DOHH2 (cell line): ENCODE results near the gene PIRT.

Source experiments
- H3F3A ChIP-seq: fragments of 200-600 bp; sonication (generic), shearing (Covaris generic); 2 replicates; pipeline ENCODE4 v1.6.0; 2016; ENCODE audit warnings: antibody characterized with exemption, mild to moderate bottlenecking; ENCODE audit not compliant: control insufficient read depth, insufficient read depth
- H3K27ac ChIP-seq: fragments of 200-600 bp; sonication (generic); 2 replicates; pipeline ENCODE4 v1.5.1; 2014; ENCODE audit warnings: low read depth, mild to moderate bottlenecking, low read length, moderate library complexity
- H3K27me3 ChIP-seq: fragments of 200-600 bp; sonication (generic); 2 replicates; pipeline ENCODE4 v1.6.1; 2014; ENCODE audit warnings: mild to moderate bottlenecking, low read length, mixed read lengths; ENCODE audit not compliant: control insufficient read depth
- H3K36me3 ChIP-seq: fragments of 200-600 bp; sonication (generic); 2 replicates; pipeline ENCODE4 v1.6.1; 2014; ENCODE audit warnings: mild to moderate bottlenecking, low read length, moderate library complexity, mixed read lengths; ENCODE audit not compliant: control insufficient read depth
- H3K4me1 ChIP-seq: fragments of 200-600 bp; sonication (generic); 2 replicates; pipeline ENCODE4 v1.6.1; 2014; ENCODE audit warnings: mild to moderate bottlenecking, low read length, mixed read lengths; ENCODE audit not compliant: control insufficient read depth
- H3K4me2 ChIP-seq: fragments of 200-600 bp; sonication (generic); 2 replicates; pipeline ENCODE4 v1.6.0; 2014; ENCODE audit warnings: mild to moderate bottlenecking, low read length, moderate library complexity
- H3K4me3 ChIP-seq: fragments of 200-600 bp; sonication (generic); 2 replicates; pipeline ENCODE4 v1.5.1; 2014; ENCODE audit warnings: mild to moderate bottlenecking, low read length, mixed read lengths
- H3K79me2 ChIP-seq: fragments of 200-600 bp; sonication (generic); 2 replicates; pipeline ENCODE4 v1.6.1; 2014; ENCODE audit warnings: mild to moderate bottlenecking, low read length, mixed read lengths; ENCODE audit not compliant: control insufficient read depth
- H3K9me2 ChIP-seq: fragments of 200-600 bp; sonication (generic); replicated peaks from 2 replicates; pipeline ENCODE4 v1.6.1; 2014; ENCODE audit warnings: mild to moderate bottlenecking, low read length, mixed read lengths; ENCODE audit not compliant: control insufficient read depth
- H3K9me3 ChIP-seq: fragments of 200-600 bp; sonication (generic); 2 replicates; pipeline ENCODE4 v1.6.1; 2014; ENCODE audit warnings: antibody characterized with exemption, low read length, mixed read lengths; ENCODE audit not compliant: control insufficient read depth, insufficient read depth
- H4K20me1 ChIP-seq: fragments of 200-600 bp; sonication (generic); 2 replicates; pipeline ENCODE4 v1.6.0; 2014; ENCODE audit warnings: low read depth, mild to moderate bottlenecking, antibody characterized with exemption, low read length, moderate library complexity; ENCODE audit not compliant: control insufficient read depth, insufficient read depth
- CTCF ChIP-seq: fragments of 200-600 bp; sonication (generic); IDR thresholded peaks from one replicate; pipeline ENCODE4 v1.5.1; 2014; ENCODE audit warnings: antibody characterized with exemption, mild to moderate bottlenecking, low read depth, low read length; ENCODE audit not compliant: poor library complexity, severe bottlenecking
- EZH2phosphoT487 ChIP-seq: fragments of 200-600 bp; sonication (generic); IDR thresholded peaks from 2 replicates; pipeline ENCODE4 v1.6.1; 2017; ENCODE audit warnings: borderline replicate concordance, mild to moderate bottlenecking, antibody characterized with exemption, low read length, moderate library complexity, mixed read lengths

Gene PIRT

GRCh38 chr17:10797476-10798328, 40.2 kb downstream of the PIRT start:
- H3K27ac ChIP-seq, result no peak overlapping the region

GRCh38 chr17:10793816-10794215, 44.1 kb downstream of the PIRT start:
- no peak overlapping the region for H3K4me3 ChIP-seq
- TF ChIP-seq CTCF (no peak), EZH2phosphoT487 (no peak)
- no peak overlapping the region for H3K27ac ChIP-seq
- H3F3A ChIP-seq, result no peaks in the 10 kb centered on the region
- 0 out of 2 replicates have a peak, but pooled peaks cover 3% of the 10 kb centered on the region for H3K27me3 ChIP-seq
- no peaks in the 10 kb centered on the region for H3K36me3 ChIP-seq
- H3K79me2 ChIP-seq, result no peaks in the 10 kb centered on the region
- H3K4me2 ChIP-seq, result no peak overlapping the region
- no peaks in the 10 kb centered on the region for H3K9me2 ChIP-seq
- H4K20me1 ChIP-seq, result no peaks in the 10 kb centered on the region
- no peaks in the 10 kb centered on the region for H3K4me1 ChIP-seq
- H3K9me3 ChIP-seq, result no peaks in the 10 kb centered on the region

More at GRCh38 chr17:10797476-10798328, 40.2 kb downstream of the PIRT start:
- Histone ChIP-seq H3K4me2 (no peak overlapping the region), H3K4me3 (no peak overlapping the region), H3F3A (no peaks in the 10 kb centered on the region), H3K4me1 (no peaks in the 10 kb centered on the region), H3K36me3 (no peaks in the 10 kb centered on the region), H3K79me2 (no peaks in the 10 kb centered on the region), H3K9me3 (no peaks in the 10 kb centered on the region), H3K9me2 (no peaks in the 10 kb centered on the region), H3K27me3 (no peaks in the 10 kb centered on the region), H4K20me1 (no peaks in the 10 kb centered on the region)
- no peak for TF ChIP-seq EZH2phosphoT487
- no peak for TF ChIP-seq CTCF

DNA sequence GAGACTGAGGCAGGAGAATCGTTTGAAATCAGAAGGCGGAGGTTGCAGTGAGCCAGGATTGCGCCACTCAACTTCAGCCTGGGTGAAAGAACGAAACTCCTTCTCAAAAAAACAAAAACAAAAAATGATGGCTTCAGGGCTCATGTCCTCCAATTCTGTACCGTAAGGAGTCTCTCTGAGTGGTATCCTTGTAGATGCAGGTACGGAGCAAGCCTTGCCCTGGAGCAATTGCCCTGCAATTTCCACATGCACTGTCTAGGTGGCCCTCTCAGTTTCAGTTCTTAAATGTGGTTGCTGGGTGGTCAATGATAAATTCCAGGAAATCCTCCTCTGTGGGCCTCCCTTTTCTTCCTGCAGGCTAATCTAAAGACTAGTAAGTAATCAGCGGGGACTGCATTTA, 44.6 kb downstream of the PIRT start:
- H3K4me3 ChIP-seq, result no peak overlapping the region
- no peak overlapping the region for H3K4me2 ChIP-seq
- H3K9me3 ChIP-seq, result no peaks in the 10 kb centered on the region
- no peak for TF ChIP-seq CTCF
- TF ChIP-seq EZH2phosphoT487, result no peak
- H3K27ac ChIP-seq, result no peak overlapping the region
- no peaks in the 10 kb centered on the region for H3K36me3 ChIP-seq
- no peaks in the 10 kb centered on the region for H4K20me1 ChIP-seq
- H3K27me3 ChIP-seq, result 0 out of 2 replicates have a peak, but pooled peaks cover 3% of the 10 kb centered on the region
- no peaks in the 10 kb centered on the region for H3K9me2 ChIP-seq
- H3F3A ChIP-seq, result no peaks in the 10 kb centered on the region
- H3K4me1 ChIP-seq, result no peaks in the 10 kb centered on the region
- no peaks in the 10 kb centered on the region for H3K79me2 ChIP-seq
